Activated CD8-positive, alpha-beta memory T cell treated with anti-CD3 and anti-CD28 coated beads for 36 hours (primary cell): ENCODE data around the gene ZPBP. TPM values are rescaled to one million over a fixed set of nuclear protein-coding genes. Genes with fewer than 3 reads are reported as not detected.
"Not testable (repeated sequence)": the region's sequence is repeated elsewhere in the genome, so short reads cannot be mapped to it uniquely, and the experiment has no call there.

ENCODE experiments used
- CTCF ChIA-PET: fragments of 350-600 bp; sonication (Branson Sonifier 250); formaldehyde crosslinking; loops from one replicate; lab custom pipeline; 2021; ENCODE audit warnings: antibody characterized with exemption; lab: Charles Lee
- POLR2A ChIA-PET: fragments of 350-600 bp; sonication (Branson Sonifier 250); formaldehyde crosslinking; loops from one replicate; lab custom pipeline; 2021; ENCODE audit warnings: antibody characterized with exemption; lab: Charles Lee
- total RNA-seq, 2 experiments: library from RNA; stranded (reverse); gene quantifications; one replicate each; pipeline ENCODE4 v1.2.3, GENCODE V29; 2021

ZPBP gene
- total RNA-seq, 2 experiments from 2014 or later, result 0.42 TPM; not detected in 1

GRCh38 chr7:50062951-50063350 lies 30.1 kb downstream of the ZPBP start:
- CTCF ChIA-PET, result interaction anchor here (0.6 kb wide), 1 partner anchor 494 kb away, joined by 3 read pairs; no protein-coding TSS in a partner anchor
- POLR2A ChIA-PET, result no interaction called here

DNA sequence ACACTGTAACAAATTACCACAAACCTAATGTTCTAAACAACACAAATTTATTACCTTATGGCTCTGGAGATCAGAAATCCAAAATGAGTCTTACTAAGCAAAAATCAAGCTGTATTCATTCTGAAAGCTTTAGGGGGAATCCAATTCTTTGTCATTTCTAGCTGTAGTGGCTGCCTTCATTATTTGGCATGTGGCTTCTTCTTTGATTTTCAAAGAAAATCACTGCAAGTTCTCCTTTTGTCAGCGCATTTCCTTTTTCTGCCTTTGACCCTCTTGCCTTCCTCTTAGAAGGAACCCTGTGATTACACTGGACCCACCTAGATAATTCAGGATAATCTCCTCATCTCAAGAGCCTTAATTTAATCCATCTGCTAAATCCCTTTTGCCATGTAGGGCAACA lies 36.9 kb downstream of the ZPBP start:
- ChIA-PET CTCF (no interaction called here), POLR2A (no interaction called here)

GRCh38 chr7:50047716-50048115 lies 45.3 kb downstream of the ZPBP start:
- ChIA-PET CTCF (no interaction called here), POLR2A (no interaction called here)

DNA sequence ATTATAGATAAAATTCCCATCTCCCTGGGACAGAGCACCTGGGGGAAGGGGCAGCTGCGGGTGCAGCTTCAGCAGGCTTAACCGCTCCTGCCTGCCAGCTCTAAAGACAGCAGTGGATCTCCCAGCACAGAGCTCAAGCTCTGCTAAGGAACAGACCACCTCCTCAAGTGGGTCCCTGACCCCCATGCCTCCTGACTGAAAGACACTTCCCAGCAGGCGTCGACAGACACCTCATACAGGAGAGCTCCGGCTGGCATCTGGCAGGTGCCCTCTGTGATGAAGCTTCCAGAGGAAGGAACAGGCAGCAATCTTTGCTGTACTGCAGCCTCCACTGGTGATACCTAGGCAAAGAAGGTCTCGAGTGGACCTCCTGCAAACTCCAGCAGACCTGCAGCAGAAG lies 51.9 kb downstream of the ZPBP start:
- POLR2A ChIA-PET, CTCF ChIA-PET: not testable (repeated sequence)

DNA sequence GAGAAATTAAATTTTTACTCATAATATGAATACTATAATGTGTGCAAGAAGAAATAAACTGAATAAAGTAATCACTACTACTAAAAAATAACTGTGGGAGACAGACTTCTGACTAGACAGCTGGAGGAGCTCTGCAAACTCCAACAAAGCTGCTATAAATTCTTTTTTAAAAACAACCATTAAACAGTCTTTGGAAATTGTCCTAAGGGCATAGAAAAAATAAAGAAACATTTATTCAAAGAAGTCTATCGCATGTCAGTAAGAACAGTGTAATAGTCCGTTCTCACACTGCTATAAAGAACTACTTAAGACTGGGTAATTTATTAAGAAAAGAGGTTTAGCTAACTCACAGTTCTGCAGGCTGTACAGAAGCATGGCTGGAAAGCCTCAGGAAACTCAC lies 56.0 kb downstream of the ZPBP start:
- POLR2A ChIA-PET, result no interaction called here
- CTCF ChIA-PET, result no interaction called here

GRCh38 chr7:50022991-50023390 lies 70.1 kb downstream of the ZPBP start:
- ChIA-PET CTCF (no interaction called here), POLR2A (no interaction called here)

GRCh38 chr7:50022451-50022850 lies 70.6 kb downstream of the ZPBP start:
- ChIA-PET POLR2A (no interaction called here), CTCF (no interaction called here)

- ChIA-PET CTCF (no interaction called here), POLR2A (no interaction called here)
Measured at GRCh38 chr7:49995681-49996080, 97.4 kb downstream of the ZPBP start.

GRCh38 chr7:49986191-49986590 lies 106.9 kb downstream of the ZPBP start:
- POLR2A ChIA-PET, result no interaction called here
- CTCF ChIA-PET, result no interaction called here

DNA sequence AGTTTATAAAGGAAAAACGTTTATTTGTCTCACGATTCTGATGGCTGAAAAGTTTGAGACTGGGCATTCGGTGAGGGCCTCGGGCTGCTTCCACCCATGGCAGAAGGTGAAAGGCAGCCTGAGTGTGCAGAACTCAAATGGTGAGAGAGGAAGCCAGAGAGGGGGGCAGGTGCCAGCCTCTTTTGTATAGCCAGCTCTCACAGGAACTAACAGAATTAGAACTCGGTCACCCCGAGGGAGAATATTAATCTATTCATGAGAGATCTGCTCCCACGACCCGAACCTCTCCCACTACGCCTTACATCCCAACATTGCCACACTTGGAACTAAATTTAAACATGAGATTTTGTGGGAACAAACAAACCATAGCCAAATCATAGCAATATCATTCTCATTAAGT lies 112.6 kb downstream of the ZPBP start:
- POLR2A ChIA-PET, result no interaction called here
- CTCF ChIA-PET, result no interaction called here

DNA sequence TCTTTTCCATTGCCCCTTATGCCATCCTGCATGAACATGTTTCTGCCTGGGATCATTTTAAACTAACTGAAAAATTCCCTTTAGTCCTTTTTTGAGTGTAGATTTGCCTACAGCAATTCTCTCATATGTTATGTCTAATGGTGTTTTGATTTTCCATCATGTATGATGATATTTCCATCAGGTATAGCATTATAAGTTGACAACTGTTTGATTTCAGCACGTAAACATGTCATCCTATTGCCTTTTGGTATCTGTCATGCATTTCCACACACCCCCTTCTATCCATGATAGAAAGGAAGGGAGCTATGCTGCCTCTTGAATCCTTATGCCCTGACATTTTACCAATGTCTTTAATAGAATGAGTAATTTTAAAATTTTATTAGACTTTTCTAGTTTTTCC lies 116.8 kb downstream of the ZPBP start:
- ChIA-PET CTCF (no interaction called here), POLR2A (no interaction called here)

DNA sequence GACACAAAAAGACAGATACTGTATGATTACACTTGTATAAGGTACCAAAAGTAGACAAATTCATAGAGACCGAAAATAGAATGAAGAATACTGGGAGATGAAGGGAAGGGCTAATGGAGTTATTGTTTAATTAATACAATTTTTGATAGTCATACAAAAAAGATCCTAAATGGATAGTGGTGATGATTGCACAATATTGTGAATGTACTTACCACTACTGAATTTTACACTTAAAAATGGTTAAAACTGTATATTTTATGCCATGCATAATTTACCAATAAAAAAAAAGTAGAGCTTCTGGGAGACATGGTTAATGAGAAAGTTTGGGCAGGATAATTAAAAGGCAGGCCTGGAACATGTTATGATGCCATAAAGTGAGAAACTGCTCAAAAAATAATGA lies 119.0 kb downstream of the ZPBP start:
- ChIA-PET POLR2A (no interaction called here), CTCF (no interaction called here)

DNA sequence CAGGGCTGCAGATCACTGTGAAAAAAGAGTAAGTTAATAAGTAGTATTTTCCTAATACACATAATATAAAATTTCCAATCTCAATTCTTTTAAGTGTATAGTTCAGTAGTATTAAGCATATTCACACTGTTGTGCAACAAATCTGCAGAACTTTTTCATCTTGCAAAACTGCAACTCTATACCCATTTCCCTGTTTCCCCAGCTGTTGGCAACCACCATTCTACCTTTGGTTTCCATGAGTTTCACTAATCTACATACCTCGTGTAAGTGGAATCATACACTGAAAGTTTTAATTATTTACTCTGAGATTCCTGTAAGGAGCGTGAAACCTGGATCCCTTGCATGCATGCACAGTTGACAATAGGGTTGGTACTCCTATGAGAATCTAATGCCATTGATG lies 155.4 kb downstream of the ZPBP start:
- CTCF ChIA-PET, result no interaction called here
- POLR2A ChIA-PET, result no interaction called here

DNA sequence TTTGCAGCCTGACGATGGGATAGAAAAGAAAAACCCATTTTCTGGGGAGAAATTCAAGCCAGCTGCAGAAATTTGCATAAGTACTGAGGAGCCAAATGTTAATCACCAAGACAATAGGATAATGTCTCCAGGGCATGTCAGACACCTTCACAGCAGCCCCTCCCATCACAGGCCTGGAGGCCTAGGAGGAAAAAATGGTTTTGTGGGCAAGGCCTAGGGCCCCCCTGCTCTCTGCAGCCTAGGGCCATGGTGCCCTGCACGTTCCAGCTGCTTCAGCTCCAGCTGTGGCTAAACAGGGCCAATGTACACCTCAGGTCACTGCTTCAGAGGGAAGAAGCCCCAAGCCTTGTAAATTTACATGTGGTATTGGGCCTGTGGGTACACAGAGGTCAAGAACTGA lies 161.4 kb downstream of the ZPBP start:
- CTCF ChIA-PET, result no interaction called here
- POLR2A ChIA-PET, result no interaction called here

DNA sequence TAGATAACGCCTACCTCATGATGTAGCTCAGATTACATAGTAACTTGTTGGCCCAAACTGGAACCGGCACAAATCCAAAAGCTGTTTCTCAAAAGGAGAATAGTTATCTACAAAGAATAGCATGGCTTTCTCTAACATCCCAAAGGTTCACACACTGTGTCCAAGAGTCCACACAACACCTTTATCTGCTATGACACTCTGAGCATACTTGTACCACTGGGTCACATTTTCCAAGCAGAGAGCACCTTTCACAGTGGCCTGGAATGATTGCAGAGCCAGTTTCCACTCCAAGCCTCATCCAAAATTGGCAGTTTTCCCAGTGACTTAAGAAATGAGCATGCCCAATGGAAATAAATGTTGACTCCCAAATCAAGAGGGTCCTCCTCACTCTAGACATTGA lies 164.3 kb downstream of the ZPBP start:
- ChIA-PET POLR2A (no interaction called here), CTCF (no interaction called here)

- ChIA-PET CTCF (interaction anchor here (0.6 kb wide), 1 partner anchor 640 kb away, joined by 5 read pairs; no protein-coding TSS in a partner anchor), POLR2A (no interaction called here)
Measured at GRCh38 chr7:49927631-49928030, 165.4 kb downstream of the ZPBP start.

DNA sequence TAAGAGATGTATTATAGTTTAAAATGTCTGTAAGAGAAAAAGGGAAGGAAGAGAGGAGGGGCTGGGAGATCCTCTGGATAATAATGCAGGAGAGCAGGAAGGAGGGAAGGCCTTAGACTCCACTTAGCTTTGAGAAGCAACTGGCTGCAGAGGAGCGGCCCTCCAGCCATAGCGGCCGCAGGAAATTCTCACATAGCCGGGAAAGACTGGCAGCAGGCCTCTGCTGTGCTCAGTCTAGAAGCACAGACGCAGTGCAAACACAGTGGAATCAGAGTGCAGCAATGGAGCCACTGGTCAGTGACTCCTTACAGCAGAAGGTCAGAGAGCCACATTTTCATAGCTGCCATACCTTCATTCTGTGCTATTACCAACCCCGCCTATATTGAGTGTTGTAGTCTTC lies 166.3 kb downstream of the ZPBP start:
- ChIA-PET CTCF (no interaction called here), POLR2A (no interaction called here)

GRCh38 chr7:49911909-49912308 lies 181.1 kb downstream of the ZPBP start:
- ChIA-PET CTCF (no interaction called here), POLR2A (no interaction called here)

DNA sequence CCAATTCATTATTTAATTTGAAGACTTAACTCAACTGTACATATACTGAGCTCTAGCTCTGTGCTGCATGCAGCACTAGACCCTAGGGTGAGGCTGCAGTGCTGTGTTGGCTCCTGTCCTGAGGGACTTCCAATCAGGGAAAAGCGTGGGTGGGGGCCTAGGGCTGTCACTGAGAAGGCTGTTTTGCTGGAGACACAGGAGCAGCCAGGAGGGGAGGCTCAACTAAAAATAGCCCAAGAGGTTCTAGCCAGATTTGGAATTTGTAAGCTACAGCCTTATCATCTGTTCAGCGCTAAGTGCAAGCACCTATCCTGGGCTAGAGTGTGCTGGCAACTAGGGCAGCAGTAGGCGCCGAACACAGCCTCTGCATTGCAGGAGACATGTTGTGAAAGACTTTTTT lies 198.5 kb downstream of the ZPBP start:
- ChIA-PET POLR2A (no interaction called here), CTCF (no interaction called here)

DNA sequence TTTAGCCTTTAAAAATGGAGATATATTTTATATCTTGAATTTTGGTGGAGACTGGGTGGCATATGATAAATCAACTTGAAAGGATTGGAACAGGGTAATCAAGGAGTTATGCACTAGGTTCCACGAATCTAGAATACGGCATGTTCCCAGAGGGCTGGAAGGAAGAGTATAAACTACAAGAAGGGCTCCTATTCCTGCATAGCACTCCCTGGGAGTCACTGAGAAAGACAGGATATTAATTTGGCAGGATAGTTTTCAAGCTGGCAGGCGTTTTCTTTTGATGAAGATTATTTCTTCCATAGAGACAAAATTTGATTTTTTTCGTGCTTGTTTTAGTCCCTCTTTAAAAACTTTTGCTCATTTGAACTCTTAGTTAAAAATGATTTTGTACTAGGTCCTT lies 199.9 kb downstream of the ZPBP start:
- ChIA-PET POLR2A (no interaction called here), CTCF (no interaction called here)

- POLR2A ChIA-PET, result no interaction called here
Measured at GRCh38 chr7:49892481-49892880, 200.6 kb downstream of the ZPBP start.

More at GRCh38 chr7:49892481-49892880, 200.6 kb downstream of the ZPBP start:
- CTCF ChIA-PET, result no interaction called here
